Stimulated activated CD4-positive, alpha-beta T cell treated with anti-CD3 and anti-CD28 coated beads, TNF-alpha, amount 100 ng/mL, for 4 hours (primary cell): ENCODE measurements around the gene FAF1.
"Not testable (repeated sequence)": the region's sequence is repeated elsewhere in the genome, so short reads cannot be mapped to it uniquely, and the experiment has no call there.

Source experiments
- DNase-seq, 3 experiments: peaks; one replicate each; pipeline ENCODE4 v3.0.0-alpha.2; 2020; ENCODE audit warnings: low read depth in 3 of 3

Gene FAF1

DNA sequence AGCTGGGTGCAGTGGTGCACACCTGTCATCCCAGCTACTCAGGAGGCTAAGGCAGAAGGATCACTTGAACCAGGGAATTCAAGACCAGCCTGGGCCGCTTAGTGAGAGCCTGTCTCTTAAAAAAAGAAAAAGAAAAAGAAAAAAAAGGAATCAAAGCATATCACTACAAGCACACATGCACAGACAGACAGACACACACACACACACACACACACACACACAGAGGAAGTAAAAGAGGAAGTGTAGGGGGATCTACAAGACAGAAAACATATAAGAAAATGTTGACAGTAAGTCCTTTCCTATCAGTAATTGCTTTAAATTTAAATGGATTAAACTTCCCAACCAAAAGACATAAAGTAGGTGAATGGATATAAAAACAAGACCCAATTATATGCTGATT lies 180.3 kb downstream of the FAF1 start:
- no peak for DNase-seq

DNA sequence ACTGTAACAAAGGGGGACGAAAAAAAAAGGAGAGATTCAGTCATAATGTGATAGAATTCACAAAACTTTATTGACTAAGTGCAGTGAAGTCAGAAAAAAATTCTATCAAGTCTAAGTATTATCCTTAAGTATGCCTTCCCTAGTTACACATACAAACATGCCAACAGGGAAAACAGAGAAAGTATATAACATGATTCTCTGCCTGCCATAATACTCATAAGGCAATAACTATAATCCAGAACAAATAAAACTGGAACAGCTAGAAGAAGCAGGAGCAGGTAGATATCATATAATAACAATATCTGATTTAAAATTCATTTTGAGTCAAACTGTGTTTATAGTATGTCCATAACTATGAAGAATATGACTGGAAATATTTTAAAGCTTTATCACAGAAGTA lies 184.3 kb downstream of the FAF1 start:
- DNase-seq, result no peak

DNA sequence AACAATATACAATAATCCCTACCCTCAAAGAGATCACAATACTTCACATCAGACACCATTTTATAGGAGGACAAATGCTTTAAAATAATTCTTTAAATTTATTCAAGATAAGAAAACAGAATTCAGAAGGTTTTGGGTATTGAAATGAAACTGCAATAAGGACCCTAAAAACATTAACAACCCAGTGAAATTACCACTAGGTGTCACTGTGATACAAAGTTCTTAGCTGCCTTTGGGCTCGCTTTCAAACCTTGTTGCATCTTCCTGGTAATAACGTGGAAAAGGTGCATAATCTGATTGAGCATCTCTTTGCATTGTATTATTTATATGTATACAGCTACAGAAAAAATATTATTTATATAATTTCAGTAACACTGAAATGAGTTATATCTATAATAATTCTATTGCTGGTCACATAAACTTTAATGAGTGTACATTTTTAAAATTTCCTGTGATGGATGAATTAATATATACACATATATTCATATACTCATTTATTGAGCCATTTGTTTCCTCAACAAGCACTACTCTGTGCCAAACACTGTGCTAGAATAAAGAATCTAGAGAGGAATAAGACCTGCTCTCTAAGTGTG lies 185.2 kb downstream of the FAF1 start:
- no peak for DNase-seq

DNA sequence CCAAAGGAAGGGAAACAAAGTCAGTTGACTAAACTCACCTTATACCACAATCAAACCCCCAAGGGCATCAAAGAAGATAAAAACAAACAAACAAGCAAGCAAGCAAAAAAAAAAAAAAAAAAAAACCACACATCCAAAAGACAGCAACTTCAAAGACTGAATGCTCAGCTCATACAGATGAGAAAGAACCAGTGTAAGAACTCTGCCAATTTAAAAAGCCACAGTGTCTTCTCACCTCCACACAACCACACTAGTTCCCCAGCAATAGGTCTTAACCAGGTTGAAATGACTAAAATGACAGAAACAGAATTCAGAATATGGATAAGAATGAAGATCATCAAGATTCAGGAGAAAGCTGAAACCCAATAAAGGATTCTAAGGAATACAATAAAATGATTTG lies 193.4 kb downstream of the FAF1 start:
- DNase-seq, result no peak

DNA sequence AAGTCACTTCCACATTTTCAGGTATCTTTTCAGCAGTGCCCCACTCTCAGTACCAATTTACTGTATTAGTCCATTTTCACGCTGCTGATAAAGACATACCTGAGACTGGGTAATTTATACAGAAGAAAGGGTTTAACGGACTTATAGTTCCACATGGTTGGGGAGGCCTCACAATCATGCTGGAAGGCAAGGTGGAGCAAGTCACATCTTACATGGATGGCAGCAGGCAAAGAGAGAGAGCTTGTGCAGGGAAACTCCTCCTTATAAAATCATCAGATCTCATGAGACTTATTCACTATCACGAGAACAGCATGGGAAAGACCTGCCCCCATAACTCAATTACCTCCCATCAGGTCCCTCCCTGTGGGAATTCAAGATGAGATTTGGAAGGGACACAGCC lies 203.5 kb downstream of the FAF1 start:
- DNase-seq, result not testable (repeated sequence)

DNA sequence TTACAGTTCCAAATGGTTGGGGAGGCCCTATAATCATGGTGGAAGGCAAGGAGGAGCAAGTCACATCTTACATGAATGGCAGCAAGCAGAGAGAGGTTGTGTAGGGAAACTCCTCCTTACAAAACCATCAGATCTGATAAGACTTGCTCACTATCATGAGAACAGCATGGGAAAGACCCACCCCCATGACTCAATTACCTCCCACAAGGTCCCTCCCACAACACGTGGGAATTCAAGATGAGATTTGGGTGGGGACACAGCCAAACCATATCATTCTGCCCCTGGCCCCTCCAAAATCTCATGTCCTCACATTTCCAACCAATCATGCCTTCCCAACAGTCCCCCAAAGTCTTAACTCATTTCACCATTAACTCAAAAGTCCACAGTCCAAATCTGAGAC lies 205.3 kb downstream of the FAF1 start:
- DNase-seq, result not testable (repeated sequence)

DNA sequence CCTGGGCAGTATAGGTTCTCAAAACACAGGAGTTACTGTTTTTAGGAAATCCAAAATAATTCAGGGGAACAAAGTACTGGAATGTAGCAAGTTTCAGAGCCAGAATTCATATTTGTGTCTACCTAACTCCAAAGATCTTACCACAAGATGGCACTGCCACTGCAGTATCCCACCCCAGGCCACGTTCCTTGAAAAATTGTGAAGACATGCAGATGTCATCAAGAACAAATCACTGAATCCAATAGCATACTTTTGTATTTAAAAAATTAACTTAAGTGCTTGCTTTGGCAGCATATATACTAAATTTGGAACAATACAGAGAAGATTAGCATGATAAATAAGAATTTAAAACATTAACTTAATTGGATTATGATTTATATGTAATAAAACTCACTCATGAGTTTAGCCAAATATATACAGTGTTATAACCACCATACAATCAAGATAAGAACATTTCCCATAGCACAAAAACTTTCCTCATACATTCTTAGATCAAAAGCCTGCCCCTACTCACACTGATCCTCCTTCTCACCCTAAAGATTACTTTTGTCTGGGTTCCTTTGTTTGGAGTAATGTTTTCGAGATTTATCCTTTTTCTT lies 209.9 kb downstream of the FAF1 start:
- DNase-seq, result no peak

DNA sequence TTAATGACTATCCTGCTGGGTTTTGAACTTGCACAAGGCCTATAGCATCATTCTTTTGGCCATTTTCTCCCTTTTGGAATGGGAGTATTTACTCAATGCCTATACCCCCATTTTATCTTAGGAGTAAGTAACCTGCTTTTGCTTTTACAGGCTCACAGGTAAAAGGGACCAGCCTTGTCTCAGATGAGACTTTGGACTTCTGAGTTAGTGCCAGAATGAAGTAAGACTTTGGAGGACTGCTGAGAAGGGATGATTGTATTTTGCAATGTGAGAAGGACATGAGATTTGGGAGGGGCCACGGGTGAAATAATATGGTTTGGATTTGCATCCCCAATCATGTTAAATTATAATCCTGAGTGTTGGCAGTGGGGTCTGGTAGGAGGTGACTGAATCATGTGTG lies 212.7 kb downstream of the FAF1 start:
- no peak for DNase-seq

DNA sequence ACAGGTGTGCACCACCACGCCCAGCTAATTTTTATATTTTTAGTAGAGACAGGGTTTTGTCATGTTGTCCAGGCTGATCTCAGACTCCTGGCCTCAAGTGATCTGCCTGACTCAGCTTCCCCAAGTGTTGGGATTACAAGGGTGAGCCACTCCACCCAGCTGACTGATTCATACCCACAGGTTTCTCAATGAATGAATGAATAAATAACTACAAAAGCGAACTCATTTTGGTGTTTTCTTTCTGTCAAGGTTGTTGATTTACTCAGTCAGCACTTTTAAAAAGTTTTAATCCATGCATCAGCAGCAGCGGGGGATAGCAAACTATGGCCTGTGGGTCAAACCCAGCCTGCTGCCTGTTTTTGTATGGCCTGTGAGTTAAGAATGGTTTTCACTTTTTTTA lies 217.5 kb downstream of the FAF1 start:
- DNase-seq, result no peak

DNA sequence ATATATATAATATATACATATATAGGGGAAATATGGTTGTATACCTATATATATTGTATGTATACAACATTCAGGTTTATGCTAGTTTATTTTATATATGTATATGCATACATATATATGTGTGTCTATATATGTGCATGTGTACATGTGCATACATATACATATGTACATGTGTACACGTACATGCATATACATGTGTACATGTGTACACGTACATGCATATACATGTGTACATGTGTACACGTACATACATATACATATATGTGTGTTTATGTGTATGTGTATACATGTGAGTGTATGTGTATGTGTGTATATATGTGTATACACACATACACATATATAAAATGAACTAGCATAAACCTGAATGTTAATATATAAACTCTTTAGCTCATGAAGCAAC lies 220.9 kb downstream of the FAF1 start:
- DNase-seq, result no peak

DNA sequence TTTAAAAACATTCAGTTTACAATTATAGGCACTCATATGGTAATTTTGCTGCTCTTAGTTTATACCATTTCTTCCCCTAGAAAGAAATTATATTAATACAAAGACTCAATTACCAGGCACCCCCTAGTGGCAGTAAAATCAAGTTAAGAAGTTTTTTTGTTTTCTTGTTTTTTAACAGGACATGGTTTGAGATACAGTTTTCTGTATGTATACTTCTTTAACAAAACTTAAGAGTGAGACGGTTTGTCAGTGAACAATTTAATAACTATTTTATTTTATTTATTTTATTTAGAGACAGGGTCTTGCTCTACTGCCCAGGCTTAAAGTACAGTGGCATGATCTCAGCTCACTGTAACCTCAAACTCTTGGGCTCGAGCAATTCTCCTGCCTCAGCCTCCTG lies 224.6 kb downstream of the FAF1 start:
- no peak for DNase-seq

DNA sequence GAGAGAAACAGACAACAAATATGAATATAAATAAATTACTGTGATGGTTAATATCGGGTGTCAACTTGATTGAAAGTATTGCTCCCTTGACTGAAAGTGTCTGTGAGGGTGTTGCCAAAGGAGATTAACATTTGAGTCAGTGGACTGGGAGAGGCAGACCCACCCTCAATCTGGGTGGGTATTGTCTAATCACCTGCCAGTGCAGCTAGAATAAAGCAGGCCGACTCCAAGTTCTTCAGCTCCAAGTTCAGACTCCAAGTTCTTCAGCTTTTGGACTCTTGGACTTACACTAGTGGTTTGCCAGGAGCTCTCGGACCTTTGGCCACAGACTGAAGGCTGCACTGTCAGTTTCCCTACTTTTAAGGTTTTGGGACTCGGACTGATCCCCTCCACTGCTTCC lies 232.5 kb downstream of the FAF1 start:
- not testable (repeated sequence) for DNase-seq

DNA sequence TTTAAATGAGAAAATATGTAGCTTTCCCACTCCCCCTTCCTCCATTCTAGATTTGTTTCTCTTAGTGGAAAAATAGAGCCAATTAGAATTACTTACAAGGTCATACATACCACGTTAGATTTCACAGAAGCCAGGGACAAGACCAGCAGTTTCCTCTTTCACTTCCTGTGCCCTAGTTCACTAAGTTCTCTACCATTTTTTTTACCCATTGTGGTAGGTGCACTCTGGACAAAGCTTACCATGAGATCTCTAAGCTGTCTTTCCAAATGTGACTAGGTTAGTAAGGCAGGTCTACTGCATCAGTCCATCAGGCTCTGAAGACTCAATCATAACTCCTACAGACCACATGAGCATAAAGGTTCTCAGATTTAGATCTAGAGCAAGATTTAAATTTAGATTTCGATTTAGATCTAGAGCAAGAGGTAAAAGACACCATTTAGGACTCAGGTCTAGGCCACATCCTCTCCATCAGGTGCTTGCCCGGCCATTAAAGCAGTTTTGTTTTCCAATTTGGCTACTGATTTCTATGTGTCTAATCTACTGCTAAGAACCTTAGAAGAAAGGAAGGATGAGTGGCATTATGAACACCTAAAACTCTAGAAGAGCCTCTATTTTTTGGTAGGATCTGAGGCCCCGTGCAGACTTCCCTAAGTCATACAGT lies 235.3 kb downstream of the FAF1 start:
- no peak for DNase-seq

DNA sequence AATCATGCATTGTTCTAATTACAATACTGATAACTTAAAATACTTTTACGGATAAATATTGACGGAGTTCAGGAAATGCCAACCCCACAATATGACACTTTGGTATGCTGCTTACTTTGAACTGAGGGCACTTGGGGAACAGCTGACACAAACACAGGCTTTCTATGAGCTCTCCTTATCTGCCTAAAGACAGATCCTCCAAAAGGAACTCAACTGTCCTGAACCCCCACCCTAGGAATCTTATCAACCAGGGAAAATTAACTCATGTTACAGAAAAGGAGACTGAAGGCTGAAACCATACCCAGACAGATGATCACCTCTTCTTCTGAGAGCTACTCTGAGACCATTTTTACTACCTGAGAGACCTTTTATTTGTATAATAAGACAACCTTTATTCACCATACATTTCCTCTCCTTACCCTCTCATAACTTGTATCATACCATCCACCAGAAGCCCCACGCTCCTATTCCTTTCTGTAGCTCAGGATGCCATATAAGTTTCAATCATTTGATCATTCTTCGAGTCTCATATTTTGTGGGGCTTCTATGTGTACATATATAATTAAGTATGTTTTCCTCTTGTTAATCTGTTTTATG lies 239.5 kb downstream of the FAF1 start:
- DNase-seq, result no peak

DNA sequence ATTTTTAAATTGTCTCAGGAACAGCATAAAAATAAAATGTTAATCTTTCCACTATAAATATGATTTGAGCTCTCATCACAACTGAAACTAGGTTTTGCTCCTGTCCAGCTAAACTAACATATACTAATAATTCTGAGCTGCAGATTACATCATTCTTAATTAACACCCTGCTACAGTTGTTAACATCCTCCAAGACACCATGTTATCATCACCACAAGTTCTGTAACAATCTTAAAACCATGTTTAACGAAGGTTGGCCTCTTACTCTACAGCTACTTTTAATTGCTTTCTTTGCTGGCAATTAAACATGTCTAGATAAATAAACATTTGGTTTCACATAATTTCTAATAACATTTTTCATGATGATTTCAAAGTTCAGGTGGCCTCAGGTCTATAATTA lies 240.9 kb downstream of the FAF1 start:
- no peak for DNase-seq

DNA sequence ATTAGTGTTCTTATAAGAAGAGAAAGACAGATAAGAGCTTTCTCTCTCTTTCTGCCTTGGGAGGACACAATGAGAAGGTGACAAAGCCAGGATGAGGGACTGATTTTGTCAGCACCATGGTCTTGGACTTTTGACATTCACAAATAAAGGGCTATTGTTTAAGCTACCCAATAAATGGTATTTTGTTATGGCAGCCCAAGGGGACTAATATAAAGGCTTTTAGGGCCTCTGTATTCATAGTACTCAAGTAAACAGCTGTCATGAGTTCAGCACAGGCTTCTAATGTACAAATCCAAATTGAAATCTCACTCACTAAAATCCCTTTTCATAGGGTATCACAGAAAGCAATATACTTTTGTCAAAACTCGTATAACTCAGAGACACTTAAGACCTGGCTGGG lies 242.7 kb downstream of the FAF1 start:
- DNase-seq, result no peak

DNA sequence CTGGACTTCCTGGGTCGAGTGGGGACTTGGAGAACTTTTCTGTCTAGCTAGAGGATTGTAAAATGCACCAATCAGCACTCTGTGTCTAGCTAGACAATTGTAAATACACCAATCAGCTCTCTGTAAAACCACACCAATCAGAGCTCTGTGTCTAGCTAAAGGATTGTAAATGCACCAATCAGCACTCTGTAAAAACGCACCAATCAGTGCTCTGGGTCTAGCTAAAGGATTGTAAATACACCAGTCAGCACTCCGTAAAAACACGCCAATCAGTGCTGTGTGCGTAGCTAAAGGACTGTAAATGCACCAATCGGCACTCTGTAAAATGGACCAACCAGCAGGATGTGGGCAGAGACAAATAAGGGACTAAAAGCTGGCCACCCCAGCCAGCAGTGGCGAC lies 243.6 kb downstream of the FAF1 start:
- DNase-seq, result not testable (repeated sequence)

DNA sequence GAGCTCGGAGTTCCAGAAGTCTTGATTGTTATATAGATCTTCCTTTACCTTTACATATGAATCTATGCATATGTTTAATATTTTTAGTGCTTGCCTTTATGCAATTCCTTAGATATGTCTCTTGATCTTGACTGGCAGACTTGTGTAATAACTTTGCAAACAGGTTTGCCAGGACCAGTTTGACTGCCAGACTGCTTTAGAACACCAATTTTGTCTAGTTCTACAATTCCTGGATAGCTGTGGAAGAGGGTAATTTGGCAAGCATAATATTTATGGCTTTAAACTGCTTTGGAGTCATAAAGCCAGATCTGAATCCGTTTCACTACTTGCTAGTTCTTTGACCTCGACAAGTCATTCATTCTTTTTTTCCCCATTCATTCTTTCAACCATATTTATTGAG lies 250.0 kb downstream of the FAF1 start:
- DNase-seq, result no peak

DNA sequence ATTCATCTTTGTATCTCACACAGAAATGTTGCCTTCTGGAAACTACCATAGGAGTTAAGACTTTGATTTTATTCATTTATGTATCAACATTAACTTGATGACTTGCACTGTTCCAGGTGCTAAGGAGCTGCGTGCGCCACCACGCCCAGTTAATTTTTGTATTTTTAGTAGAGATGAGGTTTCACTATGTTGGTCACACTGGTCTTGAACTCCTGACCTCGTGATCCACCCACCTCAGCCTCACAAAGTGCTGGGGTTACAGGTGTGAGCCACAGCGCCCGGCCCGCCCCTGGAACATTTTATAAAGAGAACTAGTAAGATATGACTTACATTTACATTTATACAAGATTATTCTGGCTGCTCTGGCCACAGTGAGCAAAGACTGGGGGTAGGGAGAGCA lies 252.2 kb downstream of the FAF1 start:
- DNase-seq, result no peak

DNA sequence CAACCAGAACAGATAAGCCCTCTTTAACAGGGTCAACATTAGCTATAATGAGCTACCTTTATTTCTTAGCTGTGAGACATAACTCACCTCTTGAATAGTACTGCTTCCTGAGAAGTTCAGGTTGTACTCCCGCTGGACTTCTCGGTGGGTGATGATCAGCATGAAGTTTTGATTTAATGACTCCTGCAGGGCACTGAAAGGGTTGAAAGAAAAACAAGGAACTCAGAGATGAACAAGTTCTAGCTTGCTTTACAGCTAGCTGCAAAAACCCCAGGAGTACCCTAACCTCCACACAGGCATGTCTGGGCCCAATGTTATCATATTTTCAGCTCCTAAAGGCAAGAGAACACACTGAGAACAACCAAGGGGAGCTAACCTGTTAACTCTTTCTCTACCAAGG lies 254.4 kb downstream of the FAF1 start:
- no peak for DNase-seq

DNA sequence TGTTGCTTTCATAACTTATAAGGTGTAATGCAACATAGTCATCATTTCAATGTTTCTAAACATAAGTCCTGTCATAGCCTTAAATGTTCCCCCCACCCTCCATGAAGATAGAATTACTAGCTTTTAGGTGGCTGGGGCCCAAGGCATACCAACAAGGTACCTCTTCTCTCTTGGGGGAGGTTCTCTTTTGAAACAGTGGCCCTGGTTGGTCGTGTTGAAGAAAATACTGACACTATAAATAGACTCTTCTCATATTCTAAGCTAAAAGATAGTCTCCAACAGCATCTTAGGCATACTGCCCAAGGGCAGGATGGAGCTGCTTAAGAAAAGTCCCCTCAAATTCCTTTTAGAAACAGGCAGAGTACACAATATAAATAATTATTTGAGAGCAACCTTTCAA lies 255.0 kb downstream of the FAF1 start:
- DNase-seq, result no peak

DNA sequence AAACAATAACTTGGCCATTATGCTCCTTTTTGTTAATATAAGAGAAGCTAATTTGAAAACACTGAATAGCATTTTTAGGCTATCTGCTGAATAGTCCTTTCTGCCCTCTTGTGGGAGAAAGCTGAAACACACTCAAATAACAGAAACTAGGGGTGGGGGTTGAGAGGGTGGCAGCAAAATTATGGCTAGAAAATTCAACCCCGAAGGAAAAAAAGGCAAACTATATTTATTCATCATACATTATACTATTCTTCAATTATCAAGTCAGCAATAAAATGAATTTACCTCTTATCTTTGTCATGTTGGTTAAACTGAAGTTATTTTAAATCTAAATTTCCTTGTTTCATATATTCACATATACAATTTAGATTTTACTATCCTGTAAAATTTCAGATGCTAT lies 255.9 kb downstream of the FAF1 start:
- no peak for DNase-seq

DNA sequence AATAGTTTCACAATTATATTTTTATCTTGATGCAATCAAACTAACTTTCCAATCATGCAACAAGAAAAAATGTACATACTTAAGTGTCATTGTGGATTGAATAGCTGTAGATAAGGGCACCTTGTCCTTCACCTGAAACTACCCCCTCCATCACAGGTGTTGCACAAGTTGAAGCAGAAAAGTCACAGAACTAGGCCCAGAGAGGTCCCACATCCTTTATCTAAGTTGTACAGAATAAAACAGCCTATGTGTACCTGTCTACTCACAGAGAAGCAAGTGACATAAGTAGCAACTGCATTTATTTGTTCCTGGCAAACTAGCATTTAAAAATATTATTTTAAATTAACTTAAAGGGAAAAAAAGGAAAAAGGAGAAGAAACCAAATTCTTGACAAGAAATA lies 256.8 kb downstream of the FAF1 start:
- no peak for DNase-seq
